Endothelial cell (in vitro differentiated cells): ENCODE data around the gene NEB. TPM values are rescaled to one million over a fixed set of nuclear protein-coding genes. Genes with fewer than 3 reads are reported as not detected.
"Not testable (repeated sequence)": the region's sequence is repeated elsewhere in the genome, so short reads cannot be mapped to it uniquely, and the experiment has no call there.

Source experiments
- DNase-seq: peaks from one replicate; pipeline ENCODE4 v3.0.0; 2021; ENCODE audit warnings: low spot score
- H3K27ac Mint-ChIP-seq: one replicate; pipeline ENCODE4 v1.8.0; 2021; ENCODE audit warnings: mixed read lengths, inconsistent platforms; ENCODE audit not compliant: unreplicated experiment
- H3K27me3 Mint-ChIP-seq: one replicate; pipeline ENCODE4 v1.8.0; 2021; ENCODE audit warnings: mild to moderate bottlenecking, moderate library complexity, mixed read lengths, inconsistent platforms; ENCODE audit not compliant: unreplicated experiment
- H3K36me3 Mint-ChIP-seq: one replicate; pipeline ENCODE4 v1.8.0; 2021; ENCODE audit warnings: mild to moderate bottlenecking, low read depth, mixed read lengths, inconsistent platforms; ENCODE audit not compliant: unreplicated experiment
- H3K4me1 Mint-ChIP-seq: one replicate; pipeline ENCODE4 v1.8.0; 2021; ENCODE audit warnings: mild to moderate bottlenecking, mixed read lengths, inconsistent platforms; ENCODE audit not compliant: unreplicated experiment
- H3K4me3 Mint-ChIP-seq: one replicate; pipeline ENCODE4 v1.8.0; 2021; ENCODE audit warnings: mild to moderate bottlenecking, mixed read lengths, inconsistent platforms; ENCODE audit not compliant: unreplicated experiment
- H3K9me3 Mint-ChIP-seq: one replicate; pipeline ENCODE4 v1.8.0; 2021; ENCODE audit warnings: mixed read lengths, inconsistent platforms; ENCODE audit not compliant: unreplicated experiment
- CTCF ChIP-seq: fragments of 200-600 bp; sonication (generic); IDR thresholded peaks from one replicate; pipeline ENCODE4 v1.5.0; 2021; ENCODE audit warnings: antibody characterized with exemption; ENCODE audit not compliant: unreplicated experiment
- total RNA-seq: library from RNA; stranded (reverse); fragmentation: NEBNext Ultra II Directional; extraction: Animal tissue kit (Norgen Biotek cat#: 25700); gene quantifications from one replicate; pipeline ENCODE4 v1.2.1, GENCODE V29; 2021; ENCODE audit not compliant: unreplicated experiment

The NEB gene
- total RNA-seq, 1 donor from 2014 or later: 0.64 TPM

- H3K4me3 Mint-ChIP-seq: no peak overlapping the region
- H3K27me3 Mint-ChIP-seq: no peaks in the 10 kb centered on the region
- DNase-seq: no peak
- H3K27ac Mint-ChIP-seq: no peak overlapping the region
- no peaks in the 10 kb centered on the region for H3K9me3 Mint-ChIP-seq
- no peaks in the 10 kb centered on the region for H3K4me1 Mint-ChIP-seq
- TF ChIP-seq CTCF: no peak
- no peaks in the 10 kb centered on the region for H3K36me3 Mint-ChIP-seq
These were observed 20.1 kb upstream of the NEB start for GRCh38 chr2:151754253-151754897.

DNA sequence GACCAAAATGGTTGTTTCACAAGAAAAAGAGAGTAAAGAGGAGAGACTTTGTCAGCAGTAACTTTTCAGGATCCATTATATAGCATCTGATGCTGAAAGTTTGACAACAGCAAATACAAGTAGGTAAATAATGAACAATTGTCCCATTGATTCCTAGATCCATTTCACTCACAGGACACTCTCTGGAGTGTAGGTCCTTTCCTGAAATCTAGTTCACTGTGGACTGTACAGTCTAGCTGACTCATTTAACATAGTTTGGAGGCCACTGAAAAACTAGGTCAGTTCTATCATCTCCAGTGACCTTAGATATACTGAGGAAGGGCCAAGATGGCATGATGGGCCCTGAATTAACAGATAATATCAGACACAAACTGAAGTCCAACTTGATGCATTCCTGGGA lies 19.3 kb upstream of the NEB start:
- Mint-ChIP-seq H3K4me1 (no peaks in the 10 kb centered on the region), H3K9me3 (no peaks in the 10 kb centered on the region), H3K4me3 (no peak overlapping the region), H3K36me3 (no peaks in the 10 kb centered on the region), H3K27ac (no peak overlapping the region), H3K27me3 (no peaks in the 10 kb centered on the region)
- TF ChIP-seq CTCF: no peak
- no peak for DNase-seq

GRCh38 chr2:151745261-151745660 lies 11.0 kb upstream of the NEB start:
- H3K27ac Mint-ChIP-seq, H3K4me3 Mint-ChIP-seq, DNase-seq, H3K27me3 Mint-ChIP-seq, H3K9me3 Mint-ChIP-seq, H3K4me1 Mint-ChIP-seq, H3K36me3 Mint-ChIP-seq: not testable (repeated sequence)

DNA sequence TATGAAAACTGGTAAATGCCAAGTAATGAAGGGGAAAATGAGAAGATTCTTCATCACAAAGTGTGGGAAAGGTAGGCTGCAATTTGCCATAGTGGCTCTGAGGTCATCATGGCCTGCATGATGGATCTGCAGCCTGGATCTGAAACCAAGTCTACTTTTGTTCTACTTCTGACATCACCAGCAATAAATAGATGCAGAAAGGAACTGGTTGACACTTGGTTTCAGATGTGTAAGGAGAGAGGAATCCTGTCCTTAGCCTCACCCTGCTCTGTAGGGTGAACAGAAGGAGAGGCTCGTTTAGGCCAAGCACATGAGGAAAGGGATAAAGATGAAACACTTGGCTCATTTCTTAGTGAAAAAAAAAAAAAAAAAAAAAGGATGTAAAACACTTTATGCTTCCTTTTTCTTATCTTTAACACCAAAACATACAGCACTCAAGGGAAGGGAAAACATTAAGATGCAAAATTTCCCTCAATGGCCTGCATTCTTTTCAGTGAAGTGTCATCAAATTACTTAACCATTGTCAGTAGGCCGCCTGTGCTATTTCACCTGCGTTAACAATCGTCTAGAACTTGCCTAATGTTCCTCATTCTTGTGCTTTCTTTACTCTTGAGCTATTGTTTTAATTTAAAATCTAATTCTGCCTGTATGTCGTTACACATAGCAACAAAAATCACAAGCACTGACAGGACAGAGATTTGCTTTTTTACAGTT lies 3.9 kb downstream of the NEB start:
- no peak for TF ChIP-seq CTCF
- Mint-ChIP-seq H3K36me3 (no peaks in the 10 kb centered on the region), H3K4me1 (peaks cover 24% of the 10 kb centered on the region), H3K9me3 (no peaks in the 10 kb centered on the region), H3K27ac (no peak overlapping the region), H3K27me3 (no peaks in the 10 kb centered on the region), H3K4me3 (no peak overlapping the region)
- DNase-seq: peak; percentile 3

DNA sequence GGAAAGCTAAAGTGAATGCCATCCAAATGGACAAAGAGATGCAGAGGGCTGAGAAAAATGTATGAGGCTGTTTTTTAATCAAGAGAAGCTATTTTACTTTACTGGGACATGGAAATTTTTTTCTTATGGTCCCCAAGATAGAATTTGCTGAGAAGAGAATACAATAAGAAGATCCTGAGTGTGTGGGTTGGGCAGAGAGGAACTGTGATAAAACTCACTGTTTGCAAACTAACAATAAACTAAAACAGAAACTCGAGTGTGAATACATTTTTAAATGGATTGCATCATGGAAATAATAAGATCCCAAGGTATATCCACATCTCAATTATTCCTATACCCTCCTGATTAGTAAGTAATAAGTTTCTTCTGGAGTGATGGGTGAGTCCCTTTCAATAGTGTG lies 4.4 kb downstream of the NEB start:
- Mint-ChIP-seq H3K9me3 (no peaks in the 10 kb centered on the region), H3K36me3 (no peaks in the 10 kb centered on the region), H3K27ac (no peak overlapping the region), H3K4me1 (peaks cover 24% of the 10 kb centered on the region), H3K4me3 (no peak overlapping the region), H3K27me3 (no peaks in the 10 kb centered on the region)
- no peak for TF ChIP-seq CTCF
- DNase-seq: no peak
